Left forelimb (tissue), 1 donor: ENCODE data around the gene BTBD19.

Experiments used
- DNase-seq: peaks from one replicate; pipeline ENCODE4 v3.0.0-alpha.2; 2018; ENCODE audit warnings: low spot score

BTBD19 gene

DNA sequence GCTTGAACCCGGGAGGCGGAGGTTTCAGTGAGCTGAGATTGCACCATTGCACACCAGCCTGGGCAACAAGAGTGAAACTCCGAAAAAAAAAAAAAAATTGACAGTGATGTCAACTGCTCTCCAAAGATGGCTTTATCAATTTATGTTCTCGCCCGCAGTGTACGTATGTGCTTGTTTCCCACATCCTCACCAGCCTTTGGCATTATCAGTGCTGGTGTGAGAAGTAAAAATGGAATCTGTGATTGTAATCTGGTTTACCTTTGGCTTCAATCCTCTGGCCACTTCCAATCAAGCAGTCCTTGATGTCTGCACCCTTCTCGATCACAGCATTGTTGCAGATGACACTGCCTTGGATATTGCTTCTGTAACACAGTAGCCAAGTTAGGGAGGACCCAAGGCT, 49.1 kb downstream of the BTBD19 start:
- DNase-seq, result no peak

DNA sequence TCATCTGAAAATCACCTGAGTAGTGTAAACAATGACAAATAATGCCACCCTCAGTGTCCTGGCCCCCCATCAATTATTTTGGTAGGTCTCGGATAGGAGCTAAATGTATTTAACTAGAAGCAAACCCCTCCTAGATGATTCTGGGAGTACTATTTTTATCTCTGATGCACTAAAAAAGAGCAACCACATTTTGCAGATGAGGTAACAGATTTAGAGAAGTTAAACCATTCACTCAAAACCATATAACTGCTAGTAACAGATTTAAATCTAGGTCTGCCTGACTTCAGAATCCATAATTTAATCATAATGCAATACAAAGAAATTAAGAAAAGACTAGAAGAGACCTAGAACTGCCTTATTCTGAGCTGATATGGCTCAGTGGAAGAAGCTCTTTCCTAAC, 52.0 kb downstream of the BTBD19 start:
- no peak for DNase-seq

DNA sequence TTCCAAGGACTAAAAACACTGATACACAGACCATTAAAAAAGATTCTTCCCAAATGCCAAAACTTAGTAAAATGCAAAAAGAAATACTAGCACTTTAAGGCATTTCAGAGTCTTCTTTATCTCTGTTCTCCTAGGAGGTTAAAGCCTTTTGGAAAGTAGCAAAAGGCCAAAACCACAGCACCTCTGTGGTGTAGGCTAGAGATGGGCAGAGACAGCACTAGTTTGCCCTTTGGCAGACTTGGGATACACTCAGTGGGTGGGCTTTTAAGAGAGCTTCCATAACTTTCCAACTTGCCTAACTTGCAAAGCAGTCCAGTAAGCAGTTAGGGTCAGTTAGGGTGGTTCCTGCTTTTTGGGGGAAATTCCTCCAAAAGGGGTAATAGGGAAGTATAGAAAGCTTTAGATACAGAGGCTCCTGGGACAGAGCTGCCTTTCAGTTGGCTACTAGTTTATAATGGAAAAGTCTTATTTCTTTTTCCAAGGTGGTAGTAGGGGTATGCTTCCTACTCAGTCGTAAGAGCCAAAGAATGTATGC, 52.6 kb downstream of the BTBD19 start:
- no peak for DNase-seq

DNA sequence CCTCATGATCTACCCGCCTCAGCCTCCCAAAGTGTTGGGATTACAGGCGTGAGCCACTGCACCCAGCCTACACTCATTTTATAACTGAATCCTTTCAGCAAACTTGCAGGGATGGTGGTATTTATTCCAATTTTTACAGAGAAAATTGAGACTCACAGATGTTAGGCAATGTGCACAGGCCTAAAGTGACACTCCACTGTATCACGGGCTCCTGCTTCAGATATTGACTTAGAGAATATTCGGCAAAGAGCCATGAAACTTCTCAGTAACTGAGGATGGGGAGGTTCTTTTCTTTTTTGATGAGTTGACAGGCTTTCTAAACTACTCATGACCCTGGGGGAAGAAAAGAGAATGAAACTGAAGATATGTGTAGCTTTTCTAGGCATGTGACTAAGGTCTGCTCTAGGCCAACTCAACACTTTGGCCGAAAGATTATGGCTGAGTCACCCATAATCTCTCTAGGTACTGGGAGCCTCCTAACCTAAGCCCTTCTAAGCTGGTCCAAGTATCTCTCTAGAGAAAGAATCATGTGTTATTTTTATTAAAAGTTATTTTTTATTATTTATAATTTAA, 54.6 kb downstream of the BTBD19 start:
- DNase-seq, result no peak
